ENCODE measurements around the gene ESRRG.

The ESRRG gene

GRCh38 chr1:216549796-216550195 lies 173.4 kb downstream of the ESRRG start:
- no peak overlapping the region for H3K4me3 ChIP-seq (replicated peaks; ENCODE audit: low read depth, low read length)
- DNase-seq (ENCODE audit: extremely low read depth, low read depth): no peak
- TF ChIP-seq CTCF (IDR thresholded peaks at IDR 0.05; ENCODE audit: low read depth, low read length, missing control alignments): no peak

- H3K4me3 ChIP-seq (replicated peaks; ENCODE audit: low read depth, low read length): no peak overlapping the region
- DNase-seq (ENCODE audit: extremely low read depth, low read depth): no peak
- no peak for TF ChIP-seq CTCF (IDR thresholded peaks at IDR 0.05; ENCODE audit: low read depth, low read length, missing control alignments)
Observed at GRCh38 chr1:216542741-216543140, 180.5 kb downstream of the ESRRG start.

GRCh38 chr1:216542263-216542662 lies 181.0 kb downstream of the ESRRG start:
- TF ChIP-seq CTCF (IDR thresholded peaks at IDR 0.05; ENCODE audit: low read depth, low read length, missing control alignments): no peak
- H3K4me3 ChIP-seq (replicated peaks; ENCODE audit: low read depth, low read length): no peak overlapping the region
- no peak for DNase-seq (ENCODE audit: extremely low read depth, low read depth)

- no peak for TF ChIP-seq CTCF (IDR thresholded peaks at IDR 0.05; ENCODE audit: low read depth, low read length, missing control alignments)
- no peak for DNase-seq (ENCODE audit: extremely low read depth, low read depth)
- no peak overlapping the region for H3K4me3 ChIP-seq (replicated peaks; ENCODE audit: low read depth, low read length)
Observed at GRCh38 chr1:216535751-216536150, 187.5 kb downstream of the ESRRG start.

- no peak for TF ChIP-seq CTCF (IDR thresholded peaks at IDR 0.05; ENCODE audit: low read depth, low read length, missing control alignments)
- no peak overlapping the region for H3K4me3 ChIP-seq (replicated peaks; ENCODE audit: low read depth, low read length)
- no peak for DNase-seq (ENCODE audit: extremely low read depth, low read depth)
Observed at GRCh38 chr1:216535059-216535458, 188.2 kb downstream of the ESRRG start.

- no peak for TF ChIP-seq CTCF (IDR thresholded peaks at IDR 0.05; ENCODE audit: low read depth, low read length, missing control alignments)
- no peak for DNase-seq (ENCODE audit: extremely low read depth, low read depth)
- H3K4me3 ChIP-seq (replicated peaks; ENCODE audit: low read depth, low read length): no peak overlapping the region
Observed at GRCh38 chr1:216533776-216534175, 189.5 kb downstream of the ESRRG start.

GRCh38 chr1:216532251-216532798 lies 190.9 kb downstream of the ESRRG start:
- no peak for TF ChIP-seq CTCF (IDR thresholded peaks at IDR 0.05; ENCODE audit: low read depth, low read length, missing control alignments)
- DNase-seq (ENCODE audit: extremely low read depth, low read depth): no peak

More at GRCh38 chr1:216532251-216532798, 190.9 kb downstream of the ESRRG start:
- H3K4me3 ChIP-seq (replicated peaks; ENCODE audit: low read depth, low read length): no peak overlapping the region
